Bronchial epithelial cell (primary cell): ENCODE measurements around the gene CTDP1. TPM values are rescaled to one million over a fixed set of nuclear protein-coding genes. Genes with fewer than 3 reads are reported as not detected.

Source experiments
- DNase-seq: peaks from one replicate; pipeline ENCODE4 v3.0.0-alpha.2; 2010; ENCODE audit warnings: low read depth
- FAIRE-seq: peaks from 2 replicates; lab custom pipeline; 2011; peaks lifted over from hg19 to GRCh38; lab: Jason Lieb, UNC
- H3K27me3 ChIP-seq: 2 replicates; pipeline ENCODE4 v1.5.1; 2011; ENCODE audit warnings: low read length; ENCODE audit not compliant: control insufficient read depth, insufficient read depth
- H3K36me3 ChIP-seq: 2 replicates; pipeline ENCODE4 v1.5.1; 2011; ENCODE audit warnings: low read length; ENCODE audit not compliant: control insufficient read depth, insufficient read depth
- H3K4me3 ChIP-seq: 2 replicates; pipeline ENCODE4 v1.5.1; 2011; ENCODE audit warnings: mild to moderate bottlenecking, low read depth, low read length, control low read depth
- total RNA-seq: library from RNA; depleted of rRNA; stranded (reverse); fragments of >200 nt; gene quantifications from 2 replicates; pipeline ENCODE4 v1.2.1, GENCODE V29; 2014
- TF ChIP-seq, protein P1 (sequence below): IDR thresholded peaks from 2 replicates; pipeline ENCODE4 v1.5.1; 2011; ENCODE audit warnings: mild to moderate bottlenecking, moderate library complexity, low read length, control low read depth, inconsistent platforms; ENCODE audit not compliant: insufficient read depth, severe bottlenecking

CTDP1 gene
- total RNA-seq, 1 donor from 2014 or later = 27.1 TPM

DNA sequence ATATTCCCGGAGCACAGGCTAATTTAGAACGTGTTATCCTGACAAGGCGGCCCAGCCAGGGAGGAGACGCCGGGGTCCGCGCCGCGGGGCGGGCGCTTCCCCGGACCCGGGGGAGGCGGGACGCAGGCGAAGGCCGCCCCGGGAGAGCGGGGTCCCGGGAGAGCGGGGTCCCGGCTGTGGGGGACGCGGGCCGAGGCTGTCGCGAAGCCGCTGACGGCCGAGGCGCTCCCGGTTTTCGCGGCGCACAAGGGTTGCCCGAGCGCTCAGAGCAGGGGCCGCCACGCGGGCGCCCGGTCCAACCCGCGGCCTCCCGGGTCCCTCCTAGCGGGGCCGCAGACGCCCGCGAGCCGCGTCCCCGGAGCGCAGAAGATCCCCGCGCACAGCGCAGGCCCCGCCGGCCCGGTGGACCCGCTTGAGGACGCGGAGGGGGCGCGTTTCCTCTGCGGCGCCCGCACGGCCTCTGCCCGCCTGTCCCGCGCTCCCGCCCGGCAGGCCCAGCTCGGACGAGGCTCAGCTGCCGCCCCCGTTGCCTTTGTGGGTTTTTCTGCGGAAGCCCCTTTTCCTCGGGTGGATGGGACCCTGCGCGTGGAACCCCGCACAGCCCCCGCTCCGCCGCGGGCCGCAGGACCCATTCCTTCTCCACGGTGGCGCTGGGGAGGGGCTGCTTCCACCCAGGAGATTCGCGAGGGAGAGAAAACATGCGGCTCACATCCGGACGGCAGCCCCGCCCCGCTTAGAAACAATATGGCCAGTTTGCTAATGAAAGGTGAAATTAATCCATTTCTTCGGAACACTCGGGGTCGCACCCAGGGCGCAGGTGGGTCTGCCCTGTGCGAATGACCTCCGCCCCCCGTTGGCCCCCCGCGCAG lies 108.5 kb downstream of the CTDP1 start:
- DNase-seq (no peak), FAIRE-seq (no peak)
- TF ChIP-seq, protein P1, sequence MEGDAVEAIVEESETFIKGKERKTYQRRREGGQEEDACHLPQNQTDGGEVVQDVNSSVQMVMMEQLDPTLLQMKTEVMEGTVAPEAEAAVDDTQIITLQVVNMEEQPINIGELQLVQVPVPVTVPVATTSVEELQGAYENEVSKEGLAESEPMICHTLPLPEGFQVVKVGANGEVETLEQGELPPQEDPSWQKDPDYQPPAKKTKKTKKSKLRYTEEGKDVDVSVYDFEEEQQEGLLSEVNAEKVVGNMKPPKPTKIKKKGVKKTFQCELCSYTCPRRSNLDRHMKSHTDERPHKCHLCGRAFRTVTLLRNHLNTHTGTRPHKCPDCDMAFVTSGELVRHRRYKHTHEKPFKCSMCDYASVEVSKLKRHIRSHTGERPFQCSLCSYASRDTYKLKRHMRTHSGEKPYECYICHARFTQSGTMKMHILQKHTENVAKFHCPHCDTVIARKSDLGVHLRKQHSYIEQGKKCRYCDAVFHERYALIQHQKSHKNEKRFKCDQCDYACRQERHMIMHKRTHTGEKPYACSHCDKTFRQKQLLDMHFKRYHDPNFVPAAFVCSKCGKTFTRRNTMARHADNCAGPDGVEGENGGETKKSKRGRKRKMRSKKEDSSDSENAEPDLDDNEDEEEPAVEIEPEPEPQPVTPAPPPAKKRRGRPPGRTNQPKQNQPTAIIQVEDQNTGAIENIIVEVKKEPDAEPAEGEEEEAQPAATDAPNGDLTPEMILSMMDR = no peak
- no peaks in the 10 kb centered on the region for H3K36me3 ChIP-seq
- H3K27me3 ChIP-seq = peaks cover 8% of the 10 kb centered on the region
- no peak overlapping the region for H3K4me3 ChIP-seq

DNA sequence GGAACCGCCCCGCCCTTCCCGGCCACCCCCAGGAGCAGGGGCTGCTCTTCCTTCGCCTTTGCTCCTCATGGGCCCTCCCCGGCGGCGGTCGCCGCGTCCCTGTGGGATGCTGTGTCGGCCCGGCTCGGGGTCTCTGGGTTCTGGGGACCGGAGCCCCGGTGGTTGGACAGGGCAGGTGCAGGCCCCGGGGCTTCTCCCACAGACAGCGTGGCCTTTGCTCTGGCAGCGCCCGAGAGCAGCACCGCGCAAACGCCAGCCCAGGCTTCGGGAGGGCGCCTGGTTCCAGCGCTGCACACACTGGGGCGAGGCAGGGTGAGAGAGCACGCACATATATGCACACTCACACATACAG lies 109.1 kb downstream of the CTDP1 start:
- no peak for FAIRE-seq
- Histone ChIP-seq H3K4me3 (no peak overlapping the region), H3K27me3 (peaks cover 8% of the 10 kb centered on the region), H3K36me3 (no peaks in the 10 kb centered on the region)
- DNase-seq = no peak
- TF ChIP-seq, protein P1 = no peak

DNA sequence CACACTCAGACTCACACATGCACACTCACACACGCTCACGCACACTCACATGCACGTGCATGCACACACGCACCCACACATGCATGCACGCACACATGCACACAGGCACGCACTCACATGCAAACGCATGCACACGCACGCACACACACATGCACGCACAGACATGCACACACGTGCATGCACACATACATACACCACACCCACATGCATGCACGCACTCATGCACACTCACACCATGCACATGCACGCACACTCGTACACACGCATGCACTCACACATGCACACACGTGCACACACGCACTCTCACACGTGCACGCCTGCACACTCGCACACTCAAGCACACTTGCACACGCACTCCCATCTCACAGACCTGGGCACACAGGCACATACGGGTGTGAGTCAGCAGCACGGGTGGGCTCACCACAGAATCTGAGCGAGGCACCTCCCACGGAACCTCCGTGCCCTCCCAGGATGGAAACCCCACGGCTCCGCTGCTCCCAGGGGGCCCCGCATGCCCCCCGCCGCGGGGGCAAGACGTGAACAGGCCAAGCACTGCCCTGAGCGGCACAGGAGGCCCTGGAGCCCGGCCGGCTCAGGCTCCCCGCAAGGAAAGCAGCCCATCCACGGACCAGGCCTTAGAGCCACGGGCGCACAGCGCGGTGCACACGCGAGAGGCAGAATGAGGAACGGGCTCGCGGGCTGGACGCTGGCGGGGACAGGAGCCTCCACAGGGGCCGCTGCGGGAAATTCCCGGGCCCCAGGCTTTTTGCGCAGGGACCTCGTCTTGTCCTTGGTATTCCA lies 109.7 kb downstream of the CTDP1 start:
- TF ChIP-seq, protein P1 = no peak
- peaks cover 8% of the 10 kb centered on the region for H3K27me3 ChIP-seq
- no peaks in the 10 kb centered on the region for H3K36me3 ChIP-seq
- no peak overlapping the region for H3K4me3 ChIP-seq
- FAIRE-seq = peak; percentile 99
- no peak for DNase-seq

DNA sequence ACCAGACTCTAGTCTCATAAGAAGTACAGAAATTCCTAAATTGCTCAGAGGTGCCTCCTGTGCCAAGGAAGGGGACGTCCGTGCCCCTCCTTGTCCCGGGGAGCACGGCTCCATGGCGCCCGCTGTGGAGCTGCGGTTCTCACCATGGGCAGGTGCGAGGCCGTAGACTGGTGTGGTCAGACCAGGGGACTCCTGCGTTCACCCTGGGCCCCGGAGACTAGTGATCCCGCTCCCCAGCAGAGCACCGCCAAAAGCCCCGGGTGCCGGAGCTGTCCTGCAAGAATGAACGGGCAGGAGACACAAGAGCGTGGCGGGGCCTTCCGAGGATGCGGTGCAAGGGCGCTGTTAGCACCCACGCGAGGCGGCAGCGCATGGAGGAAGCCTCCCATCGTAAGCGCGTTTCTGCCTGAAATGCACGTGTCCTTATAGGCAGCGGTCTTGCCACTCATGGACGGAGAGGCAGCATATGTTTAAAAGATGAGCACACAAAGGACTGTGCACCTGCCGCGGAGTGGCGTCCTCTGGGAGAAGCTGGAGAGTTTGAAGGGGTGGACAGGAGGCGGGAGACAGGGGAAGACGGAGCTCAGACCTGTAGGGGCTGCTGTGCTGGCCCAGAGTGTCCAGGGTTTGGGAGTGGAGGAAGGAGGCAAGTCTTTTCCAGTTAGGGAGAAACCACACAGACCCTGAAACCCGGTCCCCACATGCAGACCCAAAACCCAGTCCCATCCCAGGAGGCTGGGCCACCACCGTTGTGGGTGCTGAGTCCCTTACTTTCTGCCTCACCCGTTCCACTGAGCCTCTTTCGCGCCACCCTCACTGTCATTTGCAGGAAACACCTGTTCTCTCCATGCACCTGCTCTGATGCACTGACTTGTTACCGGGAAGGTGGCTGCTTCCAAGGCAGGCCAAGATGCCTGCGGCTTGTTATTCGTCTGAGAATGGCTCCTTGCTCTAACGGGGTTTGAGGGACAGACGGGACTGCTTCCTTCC lies 110.6 kb downstream of the CTDP1 start:
- Histone ChIP-seq H3K36me3 (no peaks in the 10 kb centered on the region), H3K27me3 (peaks cover 8% of the 10 kb centered on the region), H3K4me3 (no peak overlapping the region)
- TF ChIP-seq, protein P1 = no peak
- FAIRE-seq = no peak
- no peak for DNase-seq
